HEK293 (cell line): ENCODE measurements around the gene FOXC2.

Experiments
- CTCF ChIA-PET: fragments of 350-600 bp; formaldehyde crosslinking; extraction: SDS; loops from one replicate; lab custom pipeline; 2021; ENCODE audit warnings: antibody characterized with exemption; lab: Yijun Ruan, JAX
- POLR2A ChIA-PET: fragments of 300-600 bp; formaldehyde crosslinking; extraction: SDS; loops from one replicate; lab custom pipeline; 2020; ENCODE audit warnings: antibody characterized with exemption, inconsistent platforms; lab: Yijun Ruan, JAX
- H3K27ac ChIP-seq: fragments of 200-500 bp; sonication (Bioruptor generic); 2 replicates; pipeline ENCODE4 v1.5.1; 2014; ENCODE audit warnings: low read depth, low read length, control low read depth, inconsistent platforms; ENCODE audit errors: extremely low read depth
- H3K36me3 ChIP-seq, 2 experiments: fragments of 200-500 bp in 1 of 2; sonication (Bioruptor generic) in 1 of 2; 1 replicate in 1 of 2; 2 replicates in 1 of 2; pipeline ENCODE4 v1.5.1; 2014 to 2017; ENCODE audit warnings: inconsistent platforms in 2 of 2, low read length in 2 of 2; ENCODE audit not compliant: control insufficient read depth in 2 of 2, insufficient read depth in 1 of 2
- H3K4me1 ChIP-seq: fragments of 200-500 bp; sonication (Bioruptor generic); 2 replicates; pipeline ENCODE4 v1.5.1; 2014; ENCODE audit warnings: mild to moderate bottlenecking, low read length, inconsistent platforms; ENCODE audit not compliant: control insufficient read depth, insufficient read depth
- H3K4me3 ChIP-seq: 2 replicates; pipeline ENCODE4 v1.5.1; 2011; ENCODE audit warnings: low read depth, mild to moderate bottlenecking, control low read depth, low read length, moderate library complexity
- H3K9me3 ChIP-seq: fragments of 200-500 bp; sonication (Bioruptor generic); 2 replicates; pipeline ENCODE4 v1.5.1; 2014; ENCODE audit warnings: low read depth, low read length, inconsistent platforms; ENCODE audit not compliant: control insufficient read depth, insufficient read depth
- GLIS1 ChIP-seq: fragments of 450-650 bp; formaldehyde crosslinking; IDR thresholded peaks from 2 replicates; pipeline ENCODE4 v1.5.1; 2016; ENCODE audit warnings: missing biosample characterization, missing genetic modification characterization
- MEIS1 ChIP-seq: sonication (generic); formaldehyde crosslinking; IDR thresholded peaks from 2 replicates; pipeline ENCODE4 v1.8.1; 2022; ENCODE audit warnings: missing genetic modification reagents, mild to moderate bottlenecking, borderline replicate concordance
- OVOL3 ChIP-seq: fragments of 450-650 bp; formaldehyde crosslinking; IDR thresholded peaks from 2 replicates; pipeline ENCODE4 v1.5.1; 2016; ENCODE audit warnings: missing biosample characterization, missing genetic modification characterization
- PBX3 ChIP-seq: sonication (generic); formaldehyde crosslinking; IDR thresholded peaks from 2 replicates; pipeline ENCODE4 v1.8.1; 2022; ENCODE audit warnings: mild to moderate bottlenecking, moderate library complexity, missing genetic modification reagents
- REPIN1 ChIP-seq: fragments of 450-650 bp; formaldehyde crosslinking; IDR thresholded peaks from 2 replicates; pipeline ENCODE4 v1.5.1; 2017; ENCODE audit warnings: missing biosample characterization, missing genetic modification characterization, low read depth
- SP3 ChIP-seq: fragments of 450-650 bp; formaldehyde crosslinking; IDR thresholded peaks from 2 replicates; pipeline ENCODE4 v1.5.1; 2016; ENCODE audit warnings: missing biosample characterization, missing genetic modification characterization
- YY2 ChIP-seq: fragments of 450-650 bp; formaldehyde crosslinking; IDR thresholded peaks from 2 replicates; pipeline ENCODE4 v1.5.1; 2016; ENCODE audit warnings: missing biosample characterization, missing genetic modification characterization
- ZBTB44 ChIP-seq: fragments of 450-650 bp; IDR thresholded peaks from 2 replicates; pipeline ENCODE4 v1.5.1; 2018; ENCODE audit warnings: missing biosample characterization, mild to moderate bottlenecking, missing genetic modification characterization
- ZBTB49 ChIP-seq: fragments of 450-650 bp; formaldehyde crosslinking; IDR thresholded peaks from 2 replicates; pipeline ENCODE4 v1.5.1; 2016; ENCODE audit warnings: missing biosample characterization, missing genetic modification characterization, low read depth
- ZNF112 ChIP-seq: fragments of 450-650 bp; formaldehyde crosslinking; IDR thresholded peaks from 2 replicates; pipeline ENCODE4 v1.5.0; 2017; ENCODE audit warnings: missing biosample characterization, missing genetic modification characterization
- ZNF18 ChIP-seq: fragments of 450-650 bp; formaldehyde crosslinking; IDR thresholded peaks from 2 replicates; pipeline ENCODE4 v1.5.1; 2016; ENCODE audit warnings: missing biosample characterization, missing genetic modification characterization
- ZNF19 ChIP-seq: fragments of 450-650 bp; formaldehyde crosslinking; IDR thresholded peaks from 2 replicates; pipeline ENCODE4; 2016; ENCODE audit warnings: missing biosample characterization, missing genetic modification characterization, low read depth
- ZNF211 ChIP-seq: fragments of 450-650 bp; formaldehyde crosslinking; IDR thresholded peaks from 2 replicates; pipeline ENCODE4 v1.5.1; 2016; ENCODE audit warnings: low read depth, missing biosample characterization, missing genetic modification characterization
- ZNF223 ChIP-seq: fragments of 450-650 bp; formaldehyde crosslinking; IDR thresholded peaks from 2 replicates; pipeline ENCODE4 v1.5.1; 2016; ENCODE audit warnings: missing biosample characterization, missing genetic modification characterization
- ZNF24 ChIP-seq: fragments of 450-650 bp; formaldehyde crosslinking; IDR thresholded peaks from 2 replicates; pipeline ENCODE4 v1.5.1; 2016; ENCODE audit warnings: missing biosample characterization, missing genetic modification characterization
- ZNF391 ChIP-seq: fragments of 450-650 bp; formaldehyde crosslinking; IDR thresholded peaks from 2 replicates; pipeline ENCODE4 v1.5.1; 2016; ENCODE audit warnings: low read depth, missing biosample characterization, missing genetic modification characterization, borderline replicate concordance
- ZNF404 ChIP-seq: fragments of 450-650 bp; formaldehyde crosslinking; IDR thresholded peaks from 2 replicates; pipeline ENCODE4 v1.5.1; 2017; ENCODE audit warnings: missing biosample characterization, missing genetic modification characterization
- ZNF416 ChIP-seq: fragments of 450-650 bp; formaldehyde crosslinking; IDR thresholded peaks from 2 replicates; pipeline ENCODE4 v1.5.1; 2016; ENCODE audit warnings: missing biosample characterization, missing genetic modification characterization
- ZNF433 ChIP-seq: fragments of 450-650 bp; formaldehyde crosslinking; IDR thresholded peaks from 2 replicates; pipeline ENCODE4 v1.5.1; 2016; ENCODE audit warnings: missing biosample characterization, missing genetic modification characterization, low read depth
- ZNF488 ChIP-seq: fragments of 450-650 bp; formaldehyde crosslinking; IDR thresholded peaks from 2 replicates; pipeline ENCODE4 v1.5.1; 2016; ENCODE audit warnings: missing biosample characterization, missing genetic modification characterization
- ZNF549 ChIP-seq: fragments of 450-650 bp; IDR thresholded peaks from 2 replicates; pipeline ENCODE4 v1.5.1; 2018; ENCODE audit warnings: missing biosample characterization, missing genetic modification characterization, mild to moderate bottlenecking, inconsistent platforms, moderate library complexity
- ZNF639 ChIP-seq: fragments of 450-650 bp; formaldehyde crosslinking; IDR thresholded peaks from 2 replicates; pipeline ENCODE4 v1.5.1; 2016; ENCODE audit warnings: missing biosample characterization, missing genetic modification characterization
- ZNF707 ChIP-seq: fragments of 450-650 bp; formaldehyde crosslinking; IDR thresholded peaks from 2 replicates; pipeline ENCODE4 v1.5.1; 2016; ENCODE audit warnings: missing biosample characterization, missing genetic modification characterization
- ZNF747 ChIP-seq: fragments of 450-650 bp; formaldehyde crosslinking; IDR thresholded peaks from 2 replicates; pipeline ENCODE4 v1.5.1; 2016; ENCODE audit warnings: missing biosample characterization, missing genetic modification characterization
- ZNF76 ChIP-seq: fragments of 450-650 bp; formaldehyde crosslinking; IDR thresholded peaks from 2 replicates; pipeline ENCODE4; 2016; ENCODE audit warnings: low read depth, missing biosample characterization, missing genetic modification characterization, borderline replicate concordance
- ZNF785 ChIP-seq: fragments of 450-650 bp; formaldehyde crosslinking; IDR thresholded peaks from 2 replicates; pipeline ENCODE4 v1.5.1; 2016; ENCODE audit warnings: missing biosample characterization, missing genetic modification characterization
- ZNF791 ChIP-seq: fragments of 450-650 bp; formaldehyde crosslinking; IDR thresholded peaks from 2 replicates; pipeline ENCODE4 v1.5.1; 2016; ENCODE audit warnings: missing biosample characterization, missing genetic modification characterization

FOXC2 gene

GRCh38 chr16:86527366-86527765 is 39.3 kb upstream of the FOXC2 start:
- Histone ChIP-seq H3K36me3 (peaks cover 0 to 2% of the 10 kb centered on the region in 2 experiments; a peak in 1 of 3 replicates), H3K27ac (no peak overlapping the region), H3K9me3 (no peaks in the 10 kb centered on the region), H3K4me1 (no peaks in the 10 kb centered on the region)
- CTCF ChIA-PET, result interaction anchor here (0.6 to 1.4 kb wide), 3 partner anchors 9 to 1762 kb away, joined by 3 to 7 read pairs (median 3); no protein-coding TSS in a partner anchor
- POLR2A ChIA-PET, result interaction anchor here (0.6 kb wide), 1 partner anchor 28 kb away, joined by 4 read pairs; no protein-coding TSS in a partner anchor
- TF ChIP-seq ZBTB49 (tag by site-specific recombination) (no peak), ZNF391 (no peak), ZNF707 (tag by site-specific recombination) (no peak), ZNF416 (tag by site-specific recombination) (no peak), GLIS1 (no peak), ZNF404 (tag by site-specific recombination) (no peak), OVOL3 (tag by site-specific recombination) (no peak), YY2 (tag by site-specific recombination) (no peak), ZNF785 (tag by site-specific recombination) (no peak), ZNF223 (tag by site-specific recombination) (no peak), ZNF747 (no peak), ZBTB44 (no peak), ZNF76 (tag by site-specific recombination) (no peak), ZNF791 (tag by site-specific recombination) (no peak), MEIS1 (CRISPR knock-in tag) (no peak), SP3 (tag by site-specific recombination) (no peak), REPIN1 (no peak), ZNF112 (tag by site-specific recombination) (no peak), ZNF549 (no peak), PBX3 (CRISPR knock-in tag) (no peak)
- TF ChIP-seq, all 188 proteins: peak for 0
- H3K4me3 ChIP-seq, result no peak overlapping the region

- ChIA-PET CTCF (interaction anchor here (0.6 to 1.4 kb wide), 5 partner anchors 10 to 1761 kb away, joined by 3 to 7 read pairs (median 3); no protein-coding TSS in a partner anchor), POLR2A (no interaction called here)
- Histone ChIP-seq H3K36me3 (peaks cover 0 to 4% of the 10 kb centered on the region in 2 experiments; a peak in 1 of 3 replicates), H3K9me3 (no peaks in the 10 kb centered on the region), H3K4me1 (no peaks in the 10 kb centered on the region), H3K4me3 (no peak overlapping the region), H3K27ac (no peak overlapping the region)
- TF ChIP-seq ZNF488 (tag by site-specific recombination) (no peak), ZNF24 (no peak), ZNF433 (tag by site-specific recombination) (no peak), ZNF639 (tag by site-specific recombination) (no peak), ZNF211 (tag by site-specific recombination) (no peak), ZNF18 (tag by site-specific recombination) (no peak), ZNF19 (tag by site-specific recombination) (no peak)
These were observed 38.3 kb upstream of the FOXC2 start for GRCh38 chr16:86528061-86528929.
